ENCODE measurements around the gene C2orf92. TPM values are rescaled to one million over a fixed set of nuclear protein-coding genes. Genes with fewer than 3 reads are reported as not detected.
"Not testable (repeated sequence)": the region's sequence is repeated elsewhere in the genome, so short reads cannot be mapped to it uniquely, and the experiment has no call there.

The C2orf92 gene
- total and polyA plus RNA-seq, 12 donors, result 0.83 to 25.4 (median 2.9) TPM

GRCh38 chr2:97663962-97664635 lies 5.4 kb upstream of the C2orf92 start, which contains the start of gene ACTR1B:
TSS of gene ACTR1B (minus strand) at chr2:97664044. CDS start at chr2:97663890, 154 bp downstream.
- intact Hi-C loops (cut with DNase I), result loop anchor here in 6 of 10 donors (1.0 to 2.0 kb wide), 5 partner anchors 17 to 73 kb away; partner anchors contain the start of gene COX5B (in 3 of the 6)
- Histone ChIP-seq H3K27me3 (no peaks in the 10 kb centered on the region), H3K27ac (peak within 1 kb of the TSS; percentile 84 to 100 (median 96)), H3K4me1 (peaks cover 0 to 38% (median 31%) of the 10 kb centered on the region in 9 donors), H3K4me3 (peak within 1 kb of the TSS; percentile 56 to 87 (median 68)), H3K36me3 (peaks cover 0 to 16% (median 3%) of the 10 kb centered on the region in 9 donors), H3K9me3 (no peaks in the 10 kb centered on the region)
- ATAC-seq (peak; percentile 95 to 97 (median 96)), DNase-seq (peak; percentile 97 to 98)
- TF ChIP-seq CTCF (IDR thresholded peaks at IDR 0.05), result peak; percentile 35 to 80 (median 56)
- 0 to 1% methylated on average over 52 to 60 of the region's 60 CpGs for WGBS, 2 donors

- peak overlapping the region; percentile 30 to 87 (median 68) for H3K4me3 ChIP-seq
- H3K36me3 ChIP-seq, result peaks cover 0 to 12% (median 0%) of the 10 kb centered on the region in 9 donors
- TF ChIP-seq CTCF (IDR thresholded peaks at IDR 0.05), result no peak
- H3K4me1 ChIP-seq, result peaks cover 0 to 38% (median 31%) of the 10 kb centered on the region in 9 donors
- H3K9me3 ChIP-seq, result no peaks in the 10 kb centered on the region
- no peaks in the 10 kb centered on the region for H3K27me3 ChIP-seq
- intact Hi-C loops (cut with DNase I), result loop anchor here in 2 of 10 donors (1.0 to 2.0 kb wide), 4 partner anchors 19 to 74 kb away; no protein-coding TSS in a partner anchor
- H3K27ac ChIP-seq, result peak overlapping the region; percentile 84 to 100 (median 96)
- no peak for DNase-seq
- no peak for ATAC-seq
- WGBS, 2 donors, result 5 to 7% methylated on average over 21 of the region's 21 CpGs
Measured at GRCh38 chr2:97664636-97664970, 4.9 kb upstream of the C2orf92 start.

- Histone ChIP-seq H3K9me3 (no peaks in the 10 kb centered on the region), H3K36me3 (peaks cover 0 to 5% (median 0%) of the 10 kb centered on the region in 9 donors), H3K4me3 (no peak overlapping the region), H3K4me1 (no peaks in the 10 kb centered on the region), H3K27ac (no peak overlapping the region), H3K27me3 (no peaks in the 10 kb centered on the region)
- DNase-seq (no peak), ATAC-seq (no peak)
- intact Hi-C loops (cut with DNase I), result no loop called here
- WGBS, 2 donors, result 100% methylated on average over 1 of the region's 1 CpG
- no peak for TF ChIP-seq CTCF (IDR thresholded peaks at IDR 0.05)
Measured at GRCh38 chr2:97670471-97670870, 958 bp downstream of the C2orf92 start.

GRCh38 chr2:97671526-97671925 lies 2.0 kb downstream of the C2orf92 start:
- Histone ChIP-seq H3K4me3 (no peak overlapping the region), H3K4me1 (no peaks in the 10 kb centered on the region), H3K27me3 (no peaks in the 10 kb centered on the region), H3K9me3 (no peaks in the 10 kb centered on the region), H3K36me3 (peaks cover 0 to 5% (median 0%) of the 10 kb centered on the region in 9 donors), H3K27ac (no peak overlapping the region)
- ATAC-seq, result no peak
- intact Hi-C loops (cut with DNase I), result no loop called here
- DNase-seq, result no peak
- TF ChIP-seq CTCF (IDR thresholded peaks at IDR 0.05), result no peak
- WGBS, 2 donors, result 96 to 97% methylated on average over 7 of the region's 7 CpGs

- H3K27ac ChIP-seq; H3K36me3 ChIP-seq; DNase-seq; H3K9me3 ChIP-seq; intact Hi-C loops (cut with DNase I); H3K4me1 ChIP-seq; H3K4me3 ChIP-seq; ATAC-seq; H3K27me3 ChIP-seq: not testable (repeated sequence)
- 97 to 98% methylated on average over 6 of the region's 6 CpGs for WGBS, 2 donors
Measured at GRCh38 chr2:97672606-97673140, 3.2 kb downstream of the C2orf92 start.
